ENCODE data around the gene ADCY9.

Gene ADCY9

DNA sequence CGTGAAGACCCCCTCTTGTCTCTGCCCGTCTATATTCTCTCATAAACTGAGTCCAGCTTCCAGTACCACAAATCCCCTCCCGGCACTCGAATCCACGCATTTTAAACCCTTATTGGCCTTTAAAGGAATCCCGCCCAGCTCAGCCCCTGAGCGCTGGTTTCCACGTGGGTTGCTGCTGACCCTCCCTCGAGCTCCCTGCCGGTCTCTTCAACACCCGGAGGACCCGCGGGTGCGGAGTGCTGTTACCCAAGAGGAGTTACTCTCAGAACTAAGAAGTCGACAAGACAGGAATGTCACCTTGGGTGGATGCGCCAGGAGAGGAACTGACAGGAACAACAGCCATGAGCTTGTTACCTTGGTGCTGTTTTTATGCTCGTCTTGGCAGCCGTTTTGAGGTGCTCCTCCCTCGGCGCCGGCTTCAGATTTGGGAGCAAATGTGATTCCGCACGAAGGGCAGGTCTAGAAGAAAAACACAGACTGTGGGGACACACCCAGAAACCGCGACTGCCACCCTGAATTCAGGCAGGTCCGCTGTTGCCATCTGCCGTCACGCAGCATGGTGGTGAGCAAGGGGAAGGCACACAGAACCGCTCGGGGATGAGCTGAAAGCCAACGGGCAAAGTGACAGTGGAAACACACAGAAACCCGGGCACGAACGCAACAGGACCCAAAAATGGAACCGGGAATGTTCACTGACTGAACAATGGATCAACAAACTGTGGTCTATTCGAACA lies 123.0 kb downstream of the ADCY9 start:
- no peak overlapping the region for H3K4me3 ChIP-seq (ENCODE audit: low read depth, low read length)
- DNase-seq: no peak
- H3K27me3 ChIP-seq (replicated peaks): no peaks in the 10 kb centered on the region
- H3K36me3 ChIP-seq (replicated peaks): no peaks in the 10 kb centered on the region
- H3K27ac ChIP-seq: no peak overlapping the region
- in situ Hi-C loops (cut with HindIII; ENCODE audit: low pct_ligation_motif_present, low sequenced_read_pairs): no loop called here
- TF ChIP-seq, protein P1, sequence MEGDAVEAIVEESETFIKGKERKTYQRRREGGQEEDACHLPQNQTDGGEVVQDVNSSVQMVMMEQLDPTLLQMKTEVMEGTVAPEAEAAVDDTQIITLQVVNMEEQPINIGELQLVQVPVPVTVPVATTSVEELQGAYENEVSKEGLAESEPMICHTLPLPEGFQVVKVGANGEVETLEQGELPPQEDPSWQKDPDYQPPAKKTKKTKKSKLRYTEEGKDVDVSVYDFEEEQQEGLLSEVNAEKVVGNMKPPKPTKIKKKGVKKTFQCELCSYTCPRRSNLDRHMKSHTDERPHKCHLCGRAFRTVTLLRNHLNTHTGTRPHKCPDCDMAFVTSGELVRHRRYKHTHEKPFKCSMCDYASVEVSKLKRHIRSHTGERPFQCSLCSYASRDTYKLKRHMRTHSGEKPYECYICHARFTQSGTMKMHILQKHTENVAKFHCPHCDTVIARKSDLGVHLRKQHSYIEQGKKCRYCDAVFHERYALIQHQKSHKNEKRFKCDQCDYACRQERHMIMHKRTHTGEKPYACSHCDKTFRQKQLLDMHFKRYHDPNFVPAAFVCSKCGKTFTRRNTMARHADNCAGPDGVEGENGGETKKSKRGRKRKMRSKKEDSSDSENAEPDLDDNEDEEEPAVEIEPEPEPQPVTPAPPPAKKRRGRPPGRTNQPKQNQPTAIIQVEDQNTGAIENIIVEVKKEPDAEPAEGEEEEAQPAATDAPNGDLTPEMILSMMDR (IDR thresholded peaks at IDR 0.05; ENCODE audit: low read depth, low read length, missing control alignments): no peak

DNA sequence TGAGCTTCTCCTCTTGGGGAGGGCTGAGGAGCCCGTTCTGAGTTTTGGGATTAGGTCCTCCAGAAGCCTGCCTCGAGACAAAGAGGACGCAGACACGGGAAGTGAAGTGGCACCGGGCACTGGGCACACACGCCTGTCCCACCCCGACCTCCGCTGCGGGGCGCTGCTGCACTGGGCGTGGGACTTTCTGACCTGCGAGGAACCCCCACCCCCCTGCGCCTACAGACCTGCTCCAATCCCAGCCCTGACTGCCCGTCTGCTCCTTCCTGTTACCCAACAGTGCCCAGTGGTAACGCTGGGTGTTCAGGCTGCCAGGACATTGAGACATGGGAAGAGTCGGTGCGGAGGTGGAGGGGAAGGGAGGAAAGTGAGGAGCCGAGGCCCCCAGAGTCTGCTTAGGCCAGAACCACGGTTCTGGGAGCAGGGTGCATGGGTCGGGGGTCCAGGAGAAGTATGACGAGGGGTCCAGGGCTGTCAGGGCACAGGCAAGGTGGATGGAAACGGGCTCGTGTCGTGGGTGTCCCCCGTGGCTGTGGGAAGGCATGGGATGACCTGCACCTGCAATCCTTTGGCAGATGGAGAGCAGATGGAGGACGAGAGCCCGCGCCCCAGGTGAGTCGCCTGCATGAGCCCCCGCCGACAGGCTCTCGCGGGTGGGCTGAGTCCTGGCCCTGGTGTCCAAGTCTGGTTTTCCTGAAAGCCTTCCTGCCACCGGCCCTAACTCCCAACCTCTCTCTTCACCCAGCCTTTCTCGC lies 123.8 kb downstream of the ADCY9 start:
- H3K27ac ChIP-seq: no peak overlapping the region
- no peak for DNase-seq
- TF ChIP-seq, protein P1 (IDR thresholded peaks at IDR 0.05; ENCODE audit: low read depth, low read length, missing control alignments): no peak

DNA sequence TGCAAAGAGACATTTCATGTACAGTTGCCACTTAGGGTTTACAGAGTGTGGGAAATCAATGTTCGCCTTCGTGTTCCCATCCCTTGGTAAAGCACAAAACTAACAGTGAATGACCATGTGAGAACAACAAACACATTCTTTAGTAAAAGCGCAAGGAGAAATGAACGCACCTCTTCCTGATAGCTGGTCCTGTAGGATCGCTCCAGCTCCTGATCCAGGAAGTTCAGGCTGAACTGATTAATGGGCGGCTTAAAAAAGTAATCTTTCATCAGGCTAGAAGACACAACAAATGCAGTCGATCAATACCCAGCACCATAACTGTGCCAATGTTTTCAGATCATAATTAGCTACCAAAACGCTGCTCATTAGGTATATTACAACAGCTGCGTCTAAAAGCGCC lies 127.4 kb downstream of the ADCY9 start:
- TF ChIP-seq, protein P1 (IDR thresholded peaks at IDR 0.05; ENCODE audit: low read depth, low read length, missing control alignments): no peak
- no peak for DNase-seq
- H3K4me3 ChIP-seq (ENCODE audit: low read depth, low read length): no peak overlapping the region
- in situ Hi-C loops (cut with HindIII; ENCODE audit: low pct_ligation_motif_present, low sequenced_read_pairs): no loop called here
- H3K27me3 ChIP-seq (replicated peaks): no peaks in the 10 kb centered on the region
- H3K36me3 ChIP-seq (replicated peaks): no peaks in the 10 kb centered on the region
- no peak overlapping the region for H3K27ac ChIP-seq

More for the DNA sequence above, 123.8 kb downstream of the ADCY9 start:
- Histone ChIP-seq H3K36me3 (replicated peaks) (no peaks in the 10 kb centered on the region), H3K27me3 (replicated peaks) (no peaks in the 10 kb centered on the region), H3K4me3 (ENCODE audit: low read depth, low read length) (no peak overlapping the region)
- in situ Hi-C loops (cut with HindIII; ENCODE audit: low pct_ligation_motif_present, low sequenced_read_pairs): no loop called here

DNA sequence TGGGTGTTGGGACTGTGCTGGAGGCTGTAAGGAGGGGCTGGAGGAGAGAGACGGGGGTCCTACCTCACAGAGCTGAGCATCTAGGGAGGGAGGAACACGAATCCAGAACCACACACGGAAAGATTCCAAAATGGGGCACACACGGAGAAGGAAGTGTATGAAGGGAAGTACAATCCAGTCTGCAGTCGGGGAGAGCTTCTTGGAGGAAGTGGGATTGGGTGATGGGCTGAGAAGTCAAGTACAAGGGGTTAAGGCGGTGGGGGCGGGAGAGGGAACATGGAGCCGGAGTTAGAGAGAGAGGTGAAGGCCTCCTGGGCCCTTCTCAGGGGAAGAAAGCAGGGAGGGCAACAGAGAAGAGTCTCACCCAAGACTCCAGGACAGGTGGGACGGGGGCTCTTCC lies 128.2 kb downstream of the ADCY9 start:
- in situ Hi-C loops (cut with HindIII; ENCODE audit: low pct_ligation_motif_present, low sequenced_read_pairs): no loop called here
- Histone ChIP-seq H3K27me3 (replicated peaks) (no peaks in the 10 kb centered on the region), H3K27ac (no peak overlapping the region), H3K36me3 (replicated peaks) (no peaks in the 10 kb centered on the region), H3K4me3 (ENCODE audit: low read depth, low read length) (no peak overlapping the region)
- TF ChIP-seq, protein P1 (IDR thresholded peaks at IDR 0.05; ENCODE audit: low read depth, low read length, missing control alignments): no peak
- no peak for DNase-seq

DNA sequence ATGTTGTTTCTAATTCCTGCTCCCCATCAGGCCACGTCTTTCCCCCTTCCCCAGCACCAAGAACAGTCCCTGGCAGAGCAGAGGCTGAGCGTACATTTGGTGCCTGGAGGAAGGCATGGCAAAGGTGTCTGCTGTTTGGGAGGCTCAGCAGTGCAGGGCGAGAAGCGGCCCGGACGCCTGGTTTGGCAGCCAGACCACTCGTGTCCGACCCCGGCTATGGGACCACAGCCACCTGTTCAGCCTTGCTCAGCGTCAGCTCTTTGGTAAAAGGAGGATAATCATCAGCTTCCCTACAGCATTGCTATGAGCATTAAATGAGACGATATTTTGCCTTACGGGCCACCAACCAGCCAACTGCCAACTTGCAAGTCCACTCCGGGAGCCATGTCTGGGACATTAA lies 129.0 kb downstream of the ADCY9 start:
- Histone ChIP-seq H3K27ac (no peak overlapping the region), H3K27me3 (replicated peaks) (no peaks in the 10 kb centered on the region), H3K36me3 (replicated peaks) (no peaks in the 10 kb centered on the region), H3K4me3 (ENCODE audit: low read depth, low read length) (no peak overlapping the region)
- TF ChIP-seq, protein P1 (IDR thresholded peaks at IDR 0.05; ENCODE audit: low read depth, low read length, missing control alignments): no peak
- no peak for DNase-seq
- in situ Hi-C loops (cut with HindIII; ENCODE audit: low pct_ligation_motif_present, low sequenced_read_pairs): no loop called here

Measured in brain microvascular endothelial cell (primary cell).